GM18505 (cell line): ENCODE data around the gene PNMA6E.

Experiments used
- ATAC-seq: cut with Tn5 transposase; IDR thresholded peaks from one replicate; pipeline ENCODE4 v1.9.1; 2021; ENCODE audit not compliant: unreplicated experiment
- POLR2A ChIP-seq: IDR thresholded peaks from 4 replicates; pipeline ENCODE4 v1.6.1; 2011; ENCODE audit warnings: borderline replicate concordance; ENCODE audit not compliant: insufficient read depth, insufficient read length; ENCODE audit errors: extremely low read depth

Gene PNMA6E

GRCh38 chrX:153401133-153401764 is at the start of gene PNMA6E:
Gene PNMA6E (minus strand): TSS chrX:153401350. CDS start chrX:153398849, 2,501 bp downstream.
- no peak for TF ChIP-seq POLR2A
- ATAC-seq: no peak

- TF ChIP-seq POLR2A: no peak
- no peak for ATAC-seq
Observed at GRCh38 chrX:153450949-153451277, 49.8 kb upstream of the PNMA6E start.

- ATAC-seq: no peak
- no peak for TF ChIP-seq POLR2A
Observed at GRCh38 chrX:153450114-153450948, 49.2 kb upstream of the PNMA6E start.

- TF ChIP-seq POLR2A: no peak
- ATAC-seq: no peak
Observed at GRCh38 chrX:153449368-153450113, 48.4 kb upstream of the PNMA6E start.

- TF ChIP-seq POLR2A: no peak
- ATAC-seq: no peak
Observed at GRCh38 chrX:153448556-153449367, 47.6 kb upstream of the PNMA6E start.

- TF ChIP-seq POLR2A: no peak
- ATAC-seq: no peak
Observed at GRCh38 chrX:153447581-153447960, 46.4 kb upstream of the PNMA6E start.

GRCh38 chrX:153446950-153447580 is 45.9 kb upstream of the PNMA6E start:
- no peak for ATAC-seq
- no peak for TF ChIP-seq POLR2A

- ATAC-seq: no peak
- TF ChIP-seq POLR2A: no peak
Observed at GRCh38 chrX:153446636-153446936, 45.4 kb upstream of the PNMA6E start.

- TF ChIP-seq POLR2A: no peak
- ATAC-seq: no peak
Observed at GRCh38 chrX:153445856-153446635, 44.9 kb upstream of the PNMA6E start, which contains the start of gene TREX2. Gene TREX2 (minus strand): TSS chrX:153446056. CDS start chrX:153445430, 626 bp downstream.

GRCh38 chrX:153445106-153445855 is 44.1 kb upstream of the PNMA6E start:
- TF ChIP-seq POLR2A: no peak
- no peak for ATAC-seq

- no peak for ATAC-seq
- no peak for TF ChIP-seq POLR2A
Observed at GRCh38 chrX:153444333-153445011, 43.3 kb upstream of the PNMA6E start.
